Thyroid gland (tissue), 4 donors: ENCODE results near the gene XPNPEP2. TPM values are rescaled to one million over a fixed set of nuclear protein-coding genes. Genes with fewer than 3 reads are reported as not detected.

ENCODE experiments used
- DNase-seq, 2 donors: peaks; one replicate each; pipeline ENCODE4 v3.0.0-alpha.2; 2019
- H3K27ac ChIP-seq, 3 donors: fragments of 200-600 bp; sonication (generic); 1 replicate in 2 of 3; 2 replicates in 1 of 3; pipeline ENCODE4 v1.5.1; 2016 to 2019; ENCODE audit warnings: mild to moderate bottlenecking in 1 of 3, moderate library complexity in 1 of 3
- H3K27me3 ChIP-seq: fragments of 200-600 bp; sonication (generic); one replicate; pipeline ENCODE4 v1.5.1; 2019
- H3K36me3 ChIP-seq, 2 donors: fragments of 200-600 bp; sonication (generic); one replicate each; pipeline ENCODE4 v1.5.1; 2016 to 2019
- H3K4me1 ChIP-seq, 2 donors: fragments of 200-600 bp; sonication (generic); one replicate each; pipeline ENCODE4 v1.5.1; 2017 to 2019
- H3K4me3 ChIP-seq, 3 donors: fragments of 200-600 bp; sonication (generic); replicated peaks in 1 of 3; 1 replicate in 2 of 3; 2 replicates in 1 of 3; pipeline ENCODE4 v1.5.1; 2016; ENCODE audit warnings: mild to moderate bottlenecking in 1 of 3
- H3K9me3 ChIP-seq: fragments of 200-600 bp; sonication (generic); one replicate; pipeline ENCODE4 v1.5.1; 2017
- POLR2A ChIP-seq, 2 donors: fragments of 450-650 bp; IDR thresholded peaks; one replicate each; pipeline ENCODE4 v1.6.1; 2017; ENCODE audit warnings: antibody characterized with exemption in 2 of 2, mild to moderate bottlenecking in 2 of 2, moderate library complexity in 1 of 2
- WGBS, 2 donors: methylation state at CpG; one replicate each; pipeline ENCODE4 v1.1.5; 2017; 5-methylcytosine and 5-hydroxymethylcytosine counted together
- intact Hi-C: fragments of 100-400 bp; cut with DNase I; formaldehyde crosslinking; loops from one replicate; pipeline ENCODE4 v1.15.1; 2023
- total RNA-seq, 4 donors: library from RNA; depleted of rRNA; stranded (reverse); fragments of >200 nt; gene quantifications; one replicate each; pipeline ENCODE4 v1.2.3, GENCODE V29; 2016
- TF ChIP-seq, protein P1 (sequence below), 6 experiments: fragments of 200-600 bp in 3 of 6; fragments of 450-650 bp in 3 of 6; sonication (generic) in 3 of 6; IDR thresholded peaks; one replicate each; pipeline ENCODE4 v1.5.1; 2016 to 2019; ENCODE audit warnings: antibody characterized with exemption in 6 of 6, mild to moderate bottlenecking in 2 of 6, inconsistent platforms in 1 of 6, moderate library complexity in 1 of 6

XPNPEP2 gene
- total RNA-seq, 4 donors from 2014 or later = 0.88 to 2.5 (median 1.8) TPM

DNA sequence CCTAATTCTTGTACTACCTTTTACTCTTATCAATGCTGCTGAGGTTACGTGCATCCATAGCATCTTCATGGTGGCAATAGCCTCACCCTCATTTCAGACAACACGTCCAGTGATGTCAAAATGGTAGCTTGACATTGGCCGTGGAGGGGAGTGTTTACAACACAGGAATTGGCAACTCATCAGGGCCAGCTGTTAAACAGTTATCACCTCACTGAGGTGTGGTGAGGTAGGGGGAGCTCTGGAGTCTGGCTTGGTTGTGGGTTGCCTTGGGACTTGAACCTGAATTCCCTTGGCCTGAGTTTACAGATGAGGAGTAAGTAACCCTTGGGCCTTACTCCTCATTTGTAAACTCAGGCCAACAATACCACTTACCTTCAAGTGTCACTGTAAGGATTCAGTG lies 51.4 kb downstream of the XPNPEP2 start:
- WGBS, 2 donors = 91 to 98% methylated on average over 3 of the region's 3 CpGs
- no peak for TF ChIP-seq POLR2A (IDR thresholded peaks at IDR 0.05)
- TF ChIP-seq, protein P1, sequence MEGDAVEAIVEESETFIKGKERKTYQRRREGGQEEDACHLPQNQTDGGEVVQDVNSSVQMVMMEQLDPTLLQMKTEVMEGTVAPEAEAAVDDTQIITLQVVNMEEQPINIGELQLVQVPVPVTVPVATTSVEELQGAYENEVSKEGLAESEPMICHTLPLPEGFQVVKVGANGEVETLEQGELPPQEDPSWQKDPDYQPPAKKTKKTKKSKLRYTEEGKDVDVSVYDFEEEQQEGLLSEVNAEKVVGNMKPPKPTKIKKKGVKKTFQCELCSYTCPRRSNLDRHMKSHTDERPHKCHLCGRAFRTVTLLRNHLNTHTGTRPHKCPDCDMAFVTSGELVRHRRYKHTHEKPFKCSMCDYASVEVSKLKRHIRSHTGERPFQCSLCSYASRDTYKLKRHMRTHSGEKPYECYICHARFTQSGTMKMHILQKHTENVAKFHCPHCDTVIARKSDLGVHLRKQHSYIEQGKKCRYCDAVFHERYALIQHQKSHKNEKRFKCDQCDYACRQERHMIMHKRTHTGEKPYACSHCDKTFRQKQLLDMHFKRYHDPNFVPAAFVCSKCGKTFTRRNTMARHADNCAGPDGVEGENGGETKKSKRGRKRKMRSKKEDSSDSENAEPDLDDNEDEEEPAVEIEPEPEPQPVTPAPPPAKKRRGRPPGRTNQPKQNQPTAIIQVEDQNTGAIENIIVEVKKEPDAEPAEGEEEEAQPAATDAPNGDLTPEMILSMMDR (IDR thresholded peaks at IDR 0.05) = no peak
- no peaks in the 10 kb centered on the region for H3K27me3 ChIP-seq
- DNase-seq = no peak
- intact Hi-C loops = no loop called here
- no peak overlapping the region for H3K4me3 ChIP-seq
- no peaks in the 10 kb centered on the region for H3K36me3 ChIP-seq
- H3K9me3 ChIP-seq = no peaks in the 10 kb centered on the region
- H3K27ac ChIP-seq = no peak overlapping the region
- H3K4me1 ChIP-seq = no peaks in the 10 kb centered on the region

DNA sequence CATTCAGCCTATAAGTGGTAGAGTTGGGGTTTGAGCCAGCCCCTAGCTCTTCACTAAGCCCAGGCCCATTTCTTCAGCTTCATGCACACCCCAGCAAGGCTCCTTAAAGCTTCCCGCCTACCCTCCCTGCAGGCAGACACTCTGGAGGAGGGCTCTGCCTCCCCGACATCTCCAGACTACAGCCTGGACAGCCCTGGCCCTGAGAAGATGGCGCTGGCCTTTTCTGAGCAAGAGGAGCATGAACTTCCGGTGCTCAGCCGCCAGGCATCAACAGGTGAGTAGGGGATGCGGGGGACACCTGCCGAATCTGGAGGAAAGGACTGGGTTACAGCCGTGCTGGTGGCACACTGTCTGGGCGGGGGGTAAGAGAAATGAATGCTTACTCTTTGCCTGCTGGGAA lies 52.0 kb downstream of the XPNPEP2 start:
- no peak overlapping the region for H3K4me3 ChIP-seq
- WGBS, 2 donors = 75 to 100% methylated on average over 4 to 5 of the region's 9 CpGs
- no peak for DNase-seq
- no peaks in the 10 kb centered on the region for H3K36me3 ChIP-seq
- no peak overlapping the region for H3K27ac ChIP-seq
- intact Hi-C loops = no loop called here
- no peaks in the 10 kb centered on the region for H3K4me1 ChIP-seq
- no peaks in the 10 kb centered on the region for H3K9me3 ChIP-seq
- TF ChIP-seq POLR2A (IDR thresholded peaks at IDR 0.05) = no peak
- TF ChIP-seq, protein P1 (IDR thresholded peaks at IDR 0.05) = no peak
- no peaks in the 10 kb centered on the region for H3K27me3 ChIP-seq

DNA sequence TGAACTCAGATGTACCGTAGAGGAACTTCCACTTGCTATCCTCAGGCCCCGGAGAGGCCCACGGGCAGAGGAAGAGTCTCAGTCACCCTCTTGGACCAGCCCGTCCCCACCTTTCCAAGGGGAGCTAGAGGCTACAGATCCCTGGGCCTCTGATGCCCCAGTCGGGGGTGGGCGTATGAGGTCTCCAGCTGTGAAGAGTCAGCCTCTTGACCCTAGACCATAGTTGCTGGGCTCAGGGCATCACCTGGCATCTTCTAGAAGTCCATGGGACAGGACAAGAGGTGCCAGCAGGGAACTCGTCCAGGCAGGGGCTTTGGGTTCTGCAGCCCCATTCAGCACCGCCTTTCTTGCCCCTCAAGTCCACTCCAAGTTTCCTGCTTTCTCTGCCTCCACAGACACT lies 52.6 kb downstream of the XPNPEP2 start:
- Histone ChIP-seq H3K27ac (no peak overlapping the region), H3K4me1 (no peaks in the 10 kb centered on the region), H3K36me3 (no peaks in the 10 kb centered on the region), H3K27me3 (no peaks in the 10 kb centered on the region), H3K9me3 (no peaks in the 10 kb centered on the region), H3K4me3 (no peak overlapping the region)
- no peak for DNase-seq
- intact Hi-C loops = no loop called here
- no peak for TF ChIP-seq POLR2A (IDR thresholded peaks at IDR 0.05)
- TF ChIP-seq, protein P1 (IDR thresholded peaks at IDR 0.05) = no peak
- WGBS, 2 donors = 67 to 70% methylated on average over 1 to 2 of the region's 8 CpGs

DNA sequence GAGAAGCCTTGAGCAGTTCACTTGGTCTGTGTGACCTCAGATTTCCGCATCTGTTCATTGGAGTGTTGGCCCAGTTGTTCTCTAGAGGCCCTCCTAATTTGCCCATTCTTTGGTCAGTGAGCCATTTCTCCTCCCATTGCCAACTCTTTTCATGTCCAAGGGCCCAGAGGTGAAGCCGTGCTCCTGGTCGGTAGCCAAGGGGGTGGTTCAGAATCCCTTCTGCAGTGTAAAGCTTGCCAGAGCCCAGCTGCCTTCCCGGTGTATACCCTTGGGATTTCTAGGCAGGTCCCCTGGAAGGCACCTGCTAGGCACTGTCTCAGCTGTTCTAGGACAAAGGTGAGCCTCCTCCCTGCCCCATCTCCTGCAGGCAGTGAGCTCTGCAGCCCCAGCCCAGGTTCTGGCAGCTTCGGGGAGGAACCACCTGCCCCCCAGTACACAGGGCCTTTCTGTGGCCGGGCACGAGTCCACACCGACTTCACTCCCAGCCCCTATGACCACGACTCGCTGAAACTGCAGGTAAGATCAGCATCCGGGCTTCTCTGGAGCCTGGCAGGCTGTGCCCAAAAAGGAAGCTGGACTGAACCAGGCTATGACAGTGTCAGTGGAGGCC lies 53.3 kb downstream of the XPNPEP2 start:
- Histone ChIP-seq H3K27me3 (no peaks in the 10 kb centered on the region), H3K9me3 (no peaks in the 10 kb centered on the region), H3K4me3 (no peak overlapping the region), H3K4me1 (no peaks in the 10 kb centered on the region), H3K27ac (no peak overlapping the region), H3K36me3 (no peaks in the 10 kb centered on the region)
- TF ChIP-seq POLR2A (IDR thresholded peaks at IDR 0.05) = no peak
- TF ChIP-seq, protein P1 (IDR thresholded peaks at IDR 0.05) = no peak
- DNase-seq = peak; percentile 84 to 85
- 43 to 56% methylated on average over 4 to 10 of the region's 11 CpGs for WGBS, 2 donors
- intact Hi-C loops = no loop called here

DNA sequence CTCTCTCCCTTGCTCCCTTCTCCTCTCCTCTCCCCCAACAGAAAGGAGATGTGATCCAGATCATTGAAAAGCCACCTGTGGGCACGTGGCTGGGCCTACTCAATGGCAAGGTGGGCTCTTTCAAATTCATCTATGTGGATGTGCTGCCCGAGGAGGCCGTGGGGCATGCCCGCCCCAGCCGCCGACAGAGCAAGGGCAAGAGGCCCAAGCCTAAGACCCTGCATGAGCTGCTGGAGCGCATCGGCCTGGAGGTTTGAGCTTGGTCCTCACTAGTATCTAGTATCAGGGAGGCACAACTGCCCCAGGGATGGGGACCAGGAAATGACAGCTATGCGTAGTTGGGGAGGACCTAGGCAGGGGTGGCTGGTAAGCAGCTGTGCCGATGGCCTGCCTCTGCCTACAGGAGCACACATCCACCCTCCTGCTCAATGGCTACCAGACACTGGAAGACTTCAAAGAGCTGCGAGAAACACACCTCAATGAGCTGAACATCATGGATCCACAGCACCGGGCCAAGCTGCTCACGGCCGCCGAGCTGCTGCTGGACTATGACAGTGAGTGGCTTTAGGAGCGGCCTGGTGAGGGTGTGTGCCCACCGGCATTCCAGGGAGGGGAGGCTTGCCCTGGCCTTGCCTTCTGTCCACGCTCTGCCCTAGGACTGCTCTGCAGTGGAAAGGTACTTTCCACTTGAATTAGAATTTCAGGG lies 54.0 kb downstream of the XPNPEP2 start:
- Histone ChIP-seq H3K27me3 (no peaks in the 10 kb centered on the region), H3K36me3 (no peaks in the 10 kb centered on the region), H3K4me1 (no peaks in the 10 kb centered on the region), H3K9me3 (no peaks in the 10 kb centered on the region), H3K27ac (no peak overlapping the region), H3K4me3 (no peak overlapping the region)
- no peak for TF ChIP-seq POLR2A (IDR thresholded peaks at IDR 0.05)
- TF ChIP-seq, protein P1 (IDR thresholded peaks at IDR 0.05) = no peak
- intact Hi-C loops = no loop called here
- no peak for DNase-seq
- WGBS, 2 donors = 100% methylated on average over 3 to 5 of the region's 18 CpGs
